SIG-M5 treated with dmso at 0.1 percent for 504 hours (cell line): ENCODE results near the gene ZFPM1.

Experiments
- DNase-seq: peaks from one replicate; lab custom pipeline; 2025; ENCODE audit not compliant: unreplicated experiment; lab: John Stamatoyannopoulos, UW

The ZFPM1 gene

DNA sequence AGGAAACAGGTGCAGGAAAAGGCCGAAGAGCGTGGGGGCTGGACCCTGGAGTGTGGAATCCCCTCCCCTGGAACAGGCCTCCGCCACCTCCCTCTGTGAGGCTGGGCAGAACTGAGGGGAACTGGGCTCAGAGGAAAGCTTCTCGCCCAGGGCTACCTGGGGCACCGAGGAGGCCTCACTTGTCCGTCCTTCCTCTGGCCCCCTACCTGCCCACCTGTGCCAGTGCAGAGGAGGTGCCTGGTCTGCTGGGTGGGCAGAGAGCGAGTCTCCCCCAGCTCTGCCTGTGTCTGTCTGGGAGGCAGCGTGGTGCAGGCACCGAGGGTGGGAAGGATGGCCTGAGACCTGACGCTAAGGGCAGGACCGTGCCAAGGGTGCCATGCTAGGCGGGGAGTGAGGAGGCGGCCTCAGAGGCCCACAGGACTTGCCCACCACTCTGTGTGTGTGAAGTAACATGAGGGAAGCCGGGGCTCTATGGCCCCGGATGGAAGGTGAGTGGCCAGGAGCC, 42.2 kb downstream of the ZFPM1 start:
- DNase-seq = no peak

- no peak for DNase-seq
Measured at GRCh38 chr16:88497561-88498462, 44.7 kb downstream of the ZFPM1 start.

GRCh38 chr16:88498576-88499208, 45.6 kb downstream of the ZFPM1 start:
- DNase-seq = no peak

DNA sequence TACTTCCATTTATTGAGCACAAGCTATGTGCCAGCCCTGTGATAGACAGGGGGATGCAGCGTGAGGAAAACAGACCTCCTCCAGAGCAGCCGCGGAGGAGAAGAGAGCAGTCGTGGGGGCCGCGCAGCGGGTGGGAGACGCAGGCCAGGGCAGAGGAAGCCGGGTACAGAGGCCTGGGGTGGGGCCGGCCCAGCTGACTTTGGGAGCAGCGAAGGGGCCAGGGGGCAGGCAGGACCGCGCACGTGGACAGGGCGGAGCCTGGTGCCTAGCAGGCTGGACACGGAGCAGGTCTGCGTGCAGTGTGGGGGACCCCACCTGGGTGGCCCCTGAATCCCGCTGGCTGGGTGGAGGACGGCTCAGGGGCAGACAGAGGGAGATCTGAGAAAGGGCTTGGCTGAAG, 46.2 kb downstream of the ZFPM1 start:
- DNase-seq = no peak

- DNase-seq = no peak
Measured at GRCh38 chr16:88499836-88500251, 46.8 kb downstream of the ZFPM1 start.

DNA sequence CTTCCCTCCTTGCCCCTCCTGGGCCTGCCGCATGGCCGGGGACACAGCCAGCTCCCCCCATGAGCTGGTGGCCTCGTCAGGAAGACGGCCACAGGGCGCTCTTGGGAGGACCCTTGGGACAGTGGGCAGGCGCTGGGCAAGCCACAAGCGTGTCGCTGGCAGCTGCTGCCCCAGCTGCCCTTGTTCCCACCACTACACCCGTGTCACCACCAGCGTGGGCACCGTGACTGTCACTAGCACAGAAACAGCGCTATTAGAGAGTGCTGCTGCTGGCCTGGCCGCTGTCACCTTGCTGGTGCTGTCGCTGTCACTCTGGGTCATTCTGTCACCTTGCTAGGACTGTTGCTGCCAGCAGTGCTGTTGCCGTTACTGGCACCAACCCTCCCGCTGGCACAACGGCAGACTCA, 47.2 kb downstream of the ZFPM1 start:
- no peak for DNase-seq

GRCh38 chr16:88502371-88502770, 49.3 kb downstream of the ZFPM1 start:
- no peak for DNase-seq

GRCh38 chr16:88502776-88503280, 49.7 kb downstream of the ZFPM1 start:
- no peak for DNase-seq

DNA sequence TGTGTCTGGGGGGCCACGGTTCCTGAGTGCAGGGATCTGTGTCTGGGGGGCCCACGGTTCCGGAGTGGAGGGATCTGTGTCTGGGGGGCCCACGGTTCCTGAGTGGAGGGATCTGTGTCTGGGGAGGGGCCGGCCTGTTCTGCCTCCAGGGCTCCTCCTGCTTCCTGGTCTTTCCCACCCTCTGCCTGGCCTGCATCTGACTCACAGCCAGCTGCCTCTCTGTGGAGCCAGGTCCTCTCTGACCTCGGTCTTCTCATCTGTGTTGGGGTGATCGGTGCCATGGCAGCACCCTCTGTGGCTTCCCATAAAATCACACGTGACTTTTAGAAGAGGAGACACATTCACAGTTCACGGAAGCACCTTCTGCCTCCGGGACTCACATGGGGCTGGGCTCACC, 50.3 kb downstream of the ZFPM1 start:
- no peak for DNase-seq

- DNase-seq = no peak
Measured at GRCh38 chr16:88503771-88504488, 50.9 kb downstream of the ZFPM1 start.

- DNase-seq = no peak
Measured at GRCh38 chr16:88504489-88505404, 51.7 kb downstream of the ZFPM1 start.

DNA sequence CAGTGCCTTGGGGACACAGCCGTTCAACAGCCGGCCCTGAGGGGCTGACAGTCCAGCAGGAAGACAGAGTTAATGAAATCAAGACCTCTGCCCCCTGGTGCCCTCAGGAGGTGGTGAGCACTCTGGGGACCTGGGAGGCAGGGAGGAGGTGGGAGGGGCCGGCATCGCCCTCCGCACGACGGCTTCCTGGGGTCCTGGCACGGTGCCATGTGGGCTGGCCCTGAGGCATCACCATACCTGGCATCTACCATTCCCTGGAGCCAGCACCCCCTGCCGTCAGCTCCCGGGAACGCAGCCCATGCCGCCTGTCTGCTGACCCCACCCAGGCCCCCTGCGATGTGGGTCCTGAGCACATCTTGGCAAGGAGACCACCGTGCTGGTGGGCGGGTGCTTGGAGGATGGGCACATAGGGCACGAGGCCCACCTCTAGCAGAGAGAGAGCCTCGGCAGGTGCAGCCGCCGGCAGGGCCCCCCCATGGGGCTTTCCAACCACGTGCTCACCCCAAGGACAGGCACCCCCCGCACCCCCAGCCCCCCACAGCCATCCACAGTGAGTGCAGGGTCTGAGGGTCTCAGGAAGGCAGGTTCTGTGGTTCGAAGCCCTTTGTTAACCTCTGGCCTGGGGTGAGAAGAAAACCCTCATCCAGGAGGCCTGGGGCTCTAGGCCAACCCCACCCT, 52.5 kb downstream of the ZFPM1 start:
- no peak for DNase-seq

GRCh38 chr16:88506723-88507122, 53.6 kb downstream of the ZFPM1 start:
- no peak for DNase-seq

- no peak for DNase-seq
Measured at GRCh38 chr16:88507231-88507743, 54.2 kb downstream of the ZFPM1 start.

DNA sequence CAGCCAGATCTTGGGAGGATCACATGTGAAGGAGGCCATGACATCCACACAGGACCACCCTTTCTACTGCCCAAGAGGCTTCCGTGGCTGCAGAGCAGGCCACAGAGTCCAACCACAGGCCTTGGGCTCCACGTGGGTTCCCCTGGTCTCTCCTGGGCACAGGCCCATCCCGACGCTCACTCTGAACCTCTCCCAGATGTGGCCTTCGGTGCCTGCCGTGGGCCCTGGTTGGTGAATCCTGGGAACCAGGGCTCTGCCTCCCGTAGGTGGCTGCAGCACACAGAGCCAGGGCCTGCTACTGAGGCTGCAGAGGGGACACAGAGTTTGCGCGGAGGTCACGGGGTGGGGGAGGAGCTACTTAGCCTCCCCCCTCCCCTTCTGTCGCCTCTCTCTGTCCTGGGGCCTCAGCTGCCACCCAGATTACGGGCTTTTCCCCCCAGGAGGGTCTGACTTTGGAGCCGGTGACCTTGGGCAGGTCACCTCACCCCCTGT, 55.3 kb downstream of the ZFPM1 start:
- DNase-seq = no peak

- DNase-seq = no peak
Measured at GRCh38 chr16:88508868-88509748, 56.0 kb downstream of the ZFPM1 start.

GRCh38 chr16:88509749-88510069, 56.6 kb downstream of the ZFPM1 start:
- DNase-seq = no peak
